WI38 (cell line): ENCODE results near the gene AGPAT1.

Experiments used
- H3K4me3 ChIP-seq: 2 replicates; pipeline ENCODE4 v1.5.1; 2011; ENCODE audit warnings: low read depth, mild to moderate bottlenecking, control low read depth, low read length
- CTCF ChIP-seq: IDR thresholded peaks from 2 replicates; pipeline ENCODE4 v1.5.1; 2012; ENCODE audit warnings: low read depth, mild to moderate bottlenecking, control low read depth, low read length

The AGPAT1 gene

GRCh38 chr6:32191696-32192607, 16.1 kb upstream of the AGPAT1 start:
- TF ChIP-seq CTCF: no peak
- H3K4me3 ChIP-seq: no peak overlapping the region

DNA sequence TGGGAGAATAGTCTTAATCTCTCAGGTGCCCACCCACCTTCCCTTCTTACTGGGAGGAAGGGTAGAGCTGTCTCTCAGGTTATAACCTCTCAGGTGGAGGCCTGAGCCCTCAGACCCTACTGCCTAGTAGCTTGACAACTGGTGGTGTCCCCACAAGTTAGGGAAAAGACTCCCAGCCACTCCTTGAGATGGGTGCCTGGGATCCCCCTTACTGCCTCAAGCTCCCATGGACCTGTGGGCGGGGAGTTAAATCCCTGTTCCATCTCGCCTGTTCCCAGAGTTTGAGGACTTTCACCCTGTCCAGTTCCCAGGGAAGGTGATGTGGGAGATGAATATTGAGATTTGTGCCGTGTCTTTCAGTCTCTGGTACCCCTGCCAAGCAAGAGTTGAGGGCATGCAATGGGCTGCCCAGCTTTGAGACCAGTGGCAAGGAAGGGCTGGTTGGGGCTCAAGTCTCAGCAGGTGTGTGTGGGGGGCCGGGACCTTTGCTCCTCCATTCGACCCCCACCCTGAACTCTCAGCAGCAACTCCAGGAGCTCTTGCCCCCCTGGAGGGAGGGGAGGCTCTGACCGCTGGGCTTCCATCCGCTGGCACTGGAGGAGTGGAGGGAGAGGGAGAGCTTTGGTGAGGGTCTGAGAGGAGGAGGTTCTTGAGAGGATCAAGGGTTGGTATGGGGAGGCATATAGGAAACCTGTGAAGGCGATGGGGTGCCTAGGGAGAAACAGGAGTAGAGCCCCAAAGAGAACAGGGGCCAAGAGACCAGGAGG, 15.2 kb upstream of the AGPAT1 start:
- TF ChIP-seq CTCF: no peak
- no peak overlapping the region for H3K4me3 ChIP-seq

DNA sequence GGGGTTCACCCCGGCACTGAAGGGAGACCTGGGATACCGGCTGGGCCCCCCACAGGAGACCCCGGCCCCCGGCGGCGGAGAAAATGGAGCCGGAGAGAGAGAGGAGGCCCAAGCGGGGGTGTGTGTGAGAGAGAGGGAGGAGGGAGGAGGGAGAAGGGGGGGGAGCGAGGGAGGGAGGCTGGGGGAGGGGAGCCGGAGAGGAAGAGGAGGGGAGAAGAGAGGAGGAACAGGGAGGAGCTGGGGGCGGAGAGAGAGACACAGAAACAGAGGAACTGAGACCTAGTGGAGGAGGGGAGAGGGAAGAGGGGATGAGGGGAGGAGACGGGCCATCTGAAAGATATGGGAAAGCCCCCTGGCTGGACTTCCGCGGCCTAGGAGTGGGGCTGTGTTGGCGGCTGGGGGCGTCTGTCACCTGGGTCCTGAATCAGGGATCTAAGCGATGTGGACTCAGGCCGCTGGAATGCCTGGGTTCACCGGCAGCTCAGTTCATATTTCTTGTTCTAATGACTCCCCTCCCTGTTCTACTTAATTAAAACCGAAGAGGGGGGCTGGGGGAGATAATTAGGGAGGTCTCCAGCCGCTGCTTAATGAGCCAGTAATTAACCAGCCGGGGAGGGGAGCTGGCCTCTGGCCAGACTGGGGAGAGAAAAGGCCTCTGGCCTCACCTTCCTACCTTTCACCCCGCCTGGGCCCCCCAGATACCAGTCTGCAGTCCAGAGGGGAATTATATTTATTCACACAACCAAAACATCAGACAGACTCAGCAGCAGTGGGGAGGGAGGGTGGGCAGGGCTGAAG, 14.4 kb upstream of the AGPAT1 start, which contains the start of gene PBX2:
PBX2 (minus strand) TSS at position 149 of the 798 bp plus-strand sequence. CDS start 287 bp downstream, outside the sequence.
- TF ChIP-seq CTCF: no peak
- H3K4me3 ChIP-seq: peak within 1 kb of the TSS; percentile 81

- peak overlapping the region; percentile 81 for H3K4me3 ChIP-seq
Observed at GRCh38 chr6:32189742-32190053, 13.8 kb upstream of the AGPAT1 start.

DNA sequence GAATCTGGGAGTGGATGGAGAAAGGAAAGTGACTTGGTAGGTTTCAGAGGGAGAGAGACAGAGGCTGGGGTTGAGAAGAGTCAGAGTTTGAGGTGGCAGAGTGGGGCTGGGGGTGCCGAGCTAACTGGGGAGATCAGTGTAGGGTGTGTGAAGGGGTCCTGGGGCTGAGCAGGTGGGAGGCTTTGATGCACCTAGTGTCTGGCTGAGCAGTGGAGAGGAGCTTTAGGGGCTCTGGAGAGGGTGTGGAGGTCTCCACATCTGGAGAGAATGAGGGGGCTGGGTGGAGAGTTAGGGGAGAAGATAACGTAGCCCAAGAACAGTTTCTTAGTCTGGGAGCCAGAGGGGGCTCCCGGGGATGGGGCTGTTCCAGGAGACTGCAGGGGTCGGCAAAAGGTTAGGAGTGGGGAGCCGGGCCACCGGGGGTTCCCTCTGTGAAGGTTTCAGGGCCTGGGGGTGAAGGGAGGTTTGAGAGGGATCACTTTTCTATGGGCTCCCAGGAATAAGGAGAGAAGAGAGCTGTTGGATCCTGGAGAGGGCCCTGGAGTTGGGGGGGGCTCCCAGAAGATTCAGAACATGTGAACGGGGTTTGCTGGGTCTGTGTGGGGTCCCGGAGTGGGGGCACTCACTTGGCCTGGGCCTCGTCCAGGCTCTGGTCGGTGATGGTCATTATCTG, 13.3 kb upstream of the AGPAT1 start:
- no peak for TF ChIP-seq CTCF
- H3K4me3 ChIP-seq: peak overlapping the region; percentile 81

More at GRCh38 chr6:32189742-32190053, 13.8 kb upstream of the AGPAT1 start:
- no peak for TF ChIP-seq CTCF

DNA sequence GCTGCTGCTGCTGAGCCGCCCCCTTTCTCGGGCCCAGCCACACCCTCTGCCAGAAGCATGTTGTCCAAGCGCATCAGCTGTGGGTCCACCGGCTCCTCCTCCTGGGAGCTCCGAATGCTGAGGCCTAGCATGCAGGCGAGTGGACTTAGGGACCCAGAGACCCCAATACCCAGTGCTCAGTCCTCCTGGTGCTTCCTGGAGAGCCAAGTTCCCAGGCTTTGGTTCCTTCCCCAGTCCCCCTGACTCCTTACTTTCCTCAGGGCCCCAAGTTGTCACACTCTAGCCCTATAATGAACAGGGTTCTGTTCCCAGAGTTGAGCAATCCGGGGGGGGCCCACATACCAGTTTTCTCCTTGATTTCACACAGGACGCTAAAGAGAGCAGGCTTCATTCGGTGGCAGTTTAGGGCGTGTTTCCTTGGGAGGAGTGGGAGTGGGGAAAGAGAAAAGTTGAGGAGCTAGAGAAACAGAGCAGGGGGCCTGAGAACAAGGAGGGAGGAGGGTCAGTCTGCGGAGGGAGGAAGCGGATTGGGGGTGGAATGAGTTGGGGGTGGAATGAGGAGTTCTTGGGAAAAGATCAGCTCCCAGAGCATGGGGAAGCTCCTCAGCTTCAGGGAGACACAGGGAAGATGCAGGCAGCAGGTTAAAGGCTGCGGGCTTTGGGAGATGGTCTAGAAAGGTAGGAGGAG, 12.6 kb upstream of the AGPAT1 start:
- TF ChIP-seq CTCF: no peak
- H3K4me3 ChIP-seq: peak overlapping the region; percentile 81

DNA sequence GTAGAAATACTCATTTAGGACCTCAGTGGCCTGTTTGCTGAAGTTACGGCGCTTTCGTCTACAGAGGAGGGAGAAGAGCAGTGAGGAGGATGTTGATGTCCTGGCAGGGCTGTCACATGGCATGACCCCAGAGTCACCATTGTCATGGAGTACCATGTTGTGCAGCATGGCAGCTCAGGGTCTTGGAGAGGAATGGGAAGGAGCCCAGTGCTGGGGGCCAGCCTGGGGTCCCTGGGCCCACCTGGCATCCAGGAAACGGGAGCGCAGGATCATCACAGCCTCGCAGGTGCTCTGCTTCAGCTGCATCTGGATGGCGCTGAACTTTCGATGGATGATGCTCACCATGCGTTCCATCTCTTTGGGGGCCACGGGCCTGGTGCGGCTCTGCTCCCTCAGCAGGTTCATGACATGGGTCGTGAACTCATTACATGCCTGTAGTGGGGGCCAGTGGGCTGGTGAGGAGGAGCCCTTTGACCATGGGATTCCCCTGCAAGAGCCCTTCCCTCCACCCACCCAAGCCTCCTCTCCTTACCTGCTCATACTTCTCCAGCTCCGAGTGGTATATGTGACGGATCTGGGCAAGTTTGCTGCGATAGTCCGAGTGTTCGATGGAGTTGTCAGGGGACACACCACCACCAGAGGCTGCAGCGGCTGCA, 12.0 kb upstream of the AGPAT1 start:
- H3K4me3 ChIP-seq: peak overlapping the region; percentile 81
